ENCODE results near the gene SNX33. TPM values are rescaled to one million over a fixed set of nuclear protein-coding genes. Genes with fewer than 3 reads are reported as not detected.

Gene SNX33
- total RNA-seq, 2 donors from 2014 or later: 18.9 to 23.2 TPM

DNA sequence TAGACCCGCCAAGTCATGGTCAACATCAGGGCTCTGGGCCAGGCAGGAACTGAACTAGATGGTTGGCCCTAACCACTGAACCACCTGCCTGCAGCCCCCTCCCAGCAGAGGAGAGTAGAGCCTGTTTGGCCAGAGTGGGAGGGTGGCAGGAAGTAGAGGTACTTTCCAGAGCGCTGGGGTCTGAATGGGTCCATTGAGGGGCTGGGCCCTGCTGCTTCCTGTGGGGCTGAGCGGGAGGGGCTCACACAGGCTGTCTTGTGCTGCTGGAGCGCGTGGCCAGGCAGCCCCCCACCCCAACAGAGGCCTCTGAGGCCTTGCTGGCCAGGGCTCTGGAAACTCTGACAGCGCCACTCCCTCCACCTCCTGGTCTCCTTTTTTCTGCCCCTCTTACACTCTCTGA lies 47.5 kb downstream of the SNX33 start:
- H3K9me3 ChIP-seq (ENCODE audit: control insufficient read depth, low read length): no peaks in the 10 kb centered on the region
- no peaks in the 10 kb centered on the region for H3K36me3 ChIP-seq (ENCODE audit: control insufficient read depth, insufficient read depth, low read length)
- Mint-ChIP-seq H3K4me1 (peaks cover 19% of the 10 kb centered on the region), H3K27me3 (ENCODE audit: insufficient read depth) (peaks cover 3% of the 10 kb centered on the region), H3K27ac (no peak overlapping the region), H3K9me3 (no peaks in the 10 kb centered on the region), H3K36me3 (ENCODE audit: low read depth) (no peaks in the 10 kb centered on the region), H3K4me3 (no peak overlapping the region)
- no peak overlapping the region for H3K9ac ChIP-seq (ENCODE audit: extremely low read depth, low read length, poor library complexity, severe bottlenecking)
- H3K4me1 ChIP-seq (ENCODE audit: control insufficient read depth, insufficient read depth, low read length): peaks cover 14% of the 10 kb centered on the region
- no peak overlapping the region for H3K4me3 ChIP-seq (ENCODE audit: low read length)
- TF ChIP-seq, protein P1, sequence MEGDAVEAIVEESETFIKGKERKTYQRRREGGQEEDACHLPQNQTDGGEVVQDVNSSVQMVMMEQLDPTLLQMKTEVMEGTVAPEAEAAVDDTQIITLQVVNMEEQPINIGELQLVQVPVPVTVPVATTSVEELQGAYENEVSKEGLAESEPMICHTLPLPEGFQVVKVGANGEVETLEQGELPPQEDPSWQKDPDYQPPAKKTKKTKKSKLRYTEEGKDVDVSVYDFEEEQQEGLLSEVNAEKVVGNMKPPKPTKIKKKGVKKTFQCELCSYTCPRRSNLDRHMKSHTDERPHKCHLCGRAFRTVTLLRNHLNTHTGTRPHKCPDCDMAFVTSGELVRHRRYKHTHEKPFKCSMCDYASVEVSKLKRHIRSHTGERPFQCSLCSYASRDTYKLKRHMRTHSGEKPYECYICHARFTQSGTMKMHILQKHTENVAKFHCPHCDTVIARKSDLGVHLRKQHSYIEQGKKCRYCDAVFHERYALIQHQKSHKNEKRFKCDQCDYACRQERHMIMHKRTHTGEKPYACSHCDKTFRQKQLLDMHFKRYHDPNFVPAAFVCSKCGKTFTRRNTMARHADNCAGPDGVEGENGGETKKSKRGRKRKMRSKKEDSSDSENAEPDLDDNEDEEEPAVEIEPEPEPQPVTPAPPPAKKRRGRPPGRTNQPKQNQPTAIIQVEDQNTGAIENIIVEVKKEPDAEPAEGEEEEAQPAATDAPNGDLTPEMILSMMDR (conservative IDR thresholded peaks at IDR 0.05): no peak
- WGBS, 2 experiments (ENCODE audit: insufficient coverage in 1 of 2, insufficient read length in 1 of 2): 75 to 78% methylated on average over 4 to 6 of the region's 6 CpGs
- DNase-seq: no peak
- no peak overlapping the region for H3K27ac ChIP-seq (ENCODE audit: low read depth, low read length)
- no peaks in the 10 kb centered on the region for H3K27me3 ChIP-seq (ENCODE audit: control insufficient read depth, insufficient read depth, low read length, poor library complexity, severe bottlenecking)

DNA sequence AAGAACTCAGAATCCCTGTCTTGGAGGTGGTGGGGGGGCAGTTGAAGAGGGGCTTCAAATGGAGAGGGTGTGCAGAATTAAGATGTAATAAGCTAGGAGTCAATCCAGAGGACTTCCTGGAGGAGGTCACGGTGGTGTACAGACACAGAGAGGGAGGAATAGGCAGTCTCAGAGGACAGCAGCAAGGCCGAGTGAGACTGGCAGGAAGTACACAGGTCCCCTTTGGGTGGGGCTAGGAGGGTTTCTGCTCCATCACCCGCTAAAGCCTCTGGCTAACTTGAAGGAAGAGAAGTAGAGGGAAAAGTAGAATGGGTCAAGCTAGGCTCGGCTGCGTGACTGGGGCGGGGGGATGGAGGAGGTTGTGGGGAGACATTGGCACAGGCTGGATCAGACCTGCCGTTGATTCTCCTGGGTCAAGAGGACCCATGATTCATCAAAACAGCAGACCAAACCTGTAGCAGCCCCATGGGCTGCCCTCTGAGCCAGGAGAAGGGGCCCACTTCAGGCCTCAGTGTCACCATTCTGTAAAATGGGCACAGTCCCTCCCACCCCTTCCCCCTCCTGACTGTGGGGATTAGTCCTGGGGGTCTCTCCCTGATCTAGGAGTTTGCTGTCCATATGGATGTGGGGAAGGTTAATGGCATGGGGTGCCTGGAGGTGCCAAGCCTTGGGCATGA lies 48.1 kb downstream of the SNX33 start:
- no peaks in the 10 kb centered on the region for H3K27me3 ChIP-seq (ENCODE audit: control insufficient read depth, insufficient read depth, low read length, poor library complexity, severe bottlenecking)
- H3K27ac ChIP-seq (ENCODE audit: low read depth, low read length): no peak overlapping the region
- Mint-ChIP-seq H3K9me3 (no peaks in the 10 kb centered on the region), H3K27ac (no peak overlapping the region), H3K36me3 (ENCODE audit: low read depth) (no peaks in the 10 kb centered on the region), H3K27me3 (ENCODE audit: insufficient read depth) (peaks cover 3% of the 10 kb centered on the region), H3K4me1 (peaks cover 19% of the 10 kb centered on the region), H3K4me3 (no peak overlapping the region)
- no peak overlapping the region for H3K4me3 ChIP-seq (ENCODE audit: low read length)
- H3K36me3 ChIP-seq (ENCODE audit: control insufficient read depth, insufficient read depth, low read length): no peaks in the 10 kb centered on the region
- H3K9me3 ChIP-seq (ENCODE audit: control insufficient read depth, low read length): no peaks in the 10 kb centered on the region
- no peak for DNase-seq
- TF ChIP-seq, protein P1 (conservative IDR thresholded peaks at IDR 0.05): no peak
- peaks cover 14% of the 10 kb centered on the region for H3K4me1 ChIP-seq (ENCODE audit: control insufficient read depth, insufficient read depth, low read length)
- H3K9ac ChIP-seq (ENCODE audit: extremely low read depth, low read length, poor library complexity, severe bottlenecking): no peak overlapping the region
- 94 to 96% methylated on average over 5 to 7 of the region's 7 CpGs for WGBS, 2 experiments (ENCODE audit: insufficient coverage in 1 of 2, insufficient read length in 1 of 2)

DNA sequence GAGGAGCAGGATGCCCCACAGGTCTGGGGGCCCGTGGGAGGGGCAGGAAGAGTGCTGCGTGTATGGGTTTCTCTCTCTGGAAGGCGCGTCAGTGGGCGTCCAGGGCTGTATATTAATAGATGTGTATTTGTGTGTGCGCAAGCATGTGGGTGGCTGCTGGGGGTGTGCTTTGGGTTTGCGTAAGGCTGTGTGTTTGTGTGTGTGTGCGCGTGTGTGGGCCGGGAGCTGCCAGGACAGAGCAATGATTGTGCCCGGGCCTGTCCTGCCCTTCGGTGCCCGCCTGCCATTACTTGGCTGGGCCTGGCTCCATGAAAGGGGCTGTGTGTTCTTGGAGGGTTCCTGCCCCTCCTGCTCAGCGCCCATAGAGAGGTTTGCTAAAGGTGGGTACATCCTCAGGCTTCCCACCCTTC lies 48.6 kb downstream of the SNX33 start:
- peaks cover 14% of the 10 kb centered on the region for H3K4me1 ChIP-seq (ENCODE audit: control insufficient read depth, insufficient read depth, low read length)
- H3K36me3 Mint-ChIP-seq (ENCODE audit: low read depth): no peaks in the 10 kb centered on the region
- H3K4me1 Mint-ChIP-seq: peaks cover 19% of the 10 kb centered on the region
- H3K9me3 ChIP-seq (ENCODE audit: control insufficient read depth, low read length): no peaks in the 10 kb centered on the region
- H3K4me3 Mint-ChIP-seq: no peak overlapping the region
- H3K27ac Mint-ChIP-seq: no peak overlapping the region
- no peak overlapping the region for H3K4me3 ChIP-seq (ENCODE audit: low read length)
- no peak overlapping the region for H3K9ac ChIP-seq (ENCODE audit: extremely low read depth, low read length, poor library complexity, severe bottlenecking)
- H3K27ac ChIP-seq (ENCODE audit: low read depth, low read length): no peak overlapping the region
- peaks cover 5% of the 10 kb centered on the region for H3K27me3 Mint-ChIP-seq (ENCODE audit: insufficient read depth)
- H3K9me3 Mint-ChIP-seq: no peaks in the 10 kb centered on the region
- no peaks in the 10 kb centered on the region for H3K36me3 ChIP-seq (ENCODE audit: control insufficient read depth, insufficient read depth, low read length)
- no peak for DNase-seq
- WGBS, 2 experiments (ENCODE audit: insufficient coverage in 1 of 2, insufficient read length in 1 of 2): 92% methylated on average over 14 of the region's 14 CpGs; no CpG with 5 or more reads in 1 of the 2 experiments
- TF ChIP-seq, protein P1 (conservative IDR thresholded peaks at IDR 0.05): no peak
- no peaks in the 10 kb centered on the region for H3K27me3 ChIP-seq (ENCODE audit: control insufficient read depth, insufficient read depth, low read length, poor library complexity, severe bottlenecking)

Data from endodermal cell (in vitro differentiated cells).